ENCODE results near the gene STAB1. TPM values are rescaled to one million over a fixed set of nuclear protein-coding genes. Genes with fewer than 3 reads are reported as not detected.
A peak's percentile ranks its signal among the peaks of the same experiment; 100 is the strongest.

STAB1 gene
- total and polyA plus RNA-seq, 7 donors: 15.9 to 47.5 (median 29.0) TPM

DNA sequence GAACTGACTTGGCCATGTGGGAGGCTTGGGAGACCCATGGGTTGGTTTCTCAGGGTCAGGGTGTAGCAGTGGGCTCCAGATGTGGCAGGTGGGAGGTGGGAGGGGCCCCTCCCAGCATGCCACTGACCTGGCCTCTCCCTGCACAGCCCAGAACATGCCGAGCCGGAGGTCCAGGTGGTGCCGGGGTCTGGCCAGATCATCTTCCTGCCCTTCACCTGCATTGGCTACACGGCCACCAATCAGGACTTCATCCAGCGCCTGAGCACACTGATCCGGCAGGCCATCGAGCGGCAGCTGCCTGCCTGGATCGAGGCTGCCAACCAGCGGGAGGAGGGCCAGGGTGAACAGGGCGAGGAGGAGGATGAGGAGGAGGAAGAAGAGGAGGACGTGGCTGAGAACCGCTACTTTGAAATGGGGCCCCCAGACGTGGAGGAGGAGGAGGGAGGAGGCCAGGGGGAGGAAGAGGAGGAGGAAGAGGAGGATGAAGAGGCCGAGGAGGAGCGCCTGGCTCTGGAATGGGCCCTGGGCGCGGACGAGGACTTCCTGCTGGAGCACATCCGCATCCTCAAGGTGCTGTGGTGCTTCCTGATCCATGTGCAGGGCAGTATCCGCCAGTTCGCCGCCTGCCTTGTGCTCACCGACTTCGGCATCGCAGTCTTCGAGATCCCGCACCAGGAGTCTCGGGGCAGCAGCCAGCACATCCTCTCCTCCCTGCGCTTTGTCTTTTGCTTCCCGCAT is 7.9 kb upstream of the STAB1 start:
- ATAC-seq (no peak), DNase-seq (peak in 1 of 2 donors; percentile 13)
- Histone ChIP-seq H3K27ac (no peak overlapping the region), H3K36me3 (ENCODE audit: insufficient read depth in 1 of 2, low read depth in 1 of 2) (peaks cover 4 to 87% of the 10 kb centered on the region in 2 donors), H3K27me3 (ENCODE audit: insufficient read depth in 3 of 3, low read length in 2 of 3) (no peaks in the 10 kb centered on the region), H3K4me3 (no peak overlapping the region), H3K9me3 (no peaks in the 10 kb centered on the region), H3K4me1 (peaks cover 29% of the 10 kb centered on the region)
- WGBS, 3 donors: 87 to 89% (median 87%) methylated on average over 30 to 31 of the region's 31 CpGs
- TF ChIP-seq, protein P1, sequence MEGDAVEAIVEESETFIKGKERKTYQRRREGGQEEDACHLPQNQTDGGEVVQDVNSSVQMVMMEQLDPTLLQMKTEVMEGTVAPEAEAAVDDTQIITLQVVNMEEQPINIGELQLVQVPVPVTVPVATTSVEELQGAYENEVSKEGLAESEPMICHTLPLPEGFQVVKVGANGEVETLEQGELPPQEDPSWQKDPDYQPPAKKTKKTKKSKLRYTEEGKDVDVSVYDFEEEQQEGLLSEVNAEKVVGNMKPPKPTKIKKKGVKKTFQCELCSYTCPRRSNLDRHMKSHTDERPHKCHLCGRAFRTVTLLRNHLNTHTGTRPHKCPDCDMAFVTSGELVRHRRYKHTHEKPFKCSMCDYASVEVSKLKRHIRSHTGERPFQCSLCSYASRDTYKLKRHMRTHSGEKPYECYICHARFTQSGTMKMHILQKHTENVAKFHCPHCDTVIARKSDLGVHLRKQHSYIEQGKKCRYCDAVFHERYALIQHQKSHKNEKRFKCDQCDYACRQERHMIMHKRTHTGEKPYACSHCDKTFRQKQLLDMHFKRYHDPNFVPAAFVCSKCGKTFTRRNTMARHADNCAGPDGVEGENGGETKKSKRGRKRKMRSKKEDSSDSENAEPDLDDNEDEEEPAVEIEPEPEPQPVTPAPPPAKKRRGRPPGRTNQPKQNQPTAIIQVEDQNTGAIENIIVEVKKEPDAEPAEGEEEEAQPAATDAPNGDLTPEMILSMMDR (IDR thresholded peaks at IDR 0.05): no peak
- intact Hi-C loops (cut with DNase I): loop anchor here in 1 of 2 donors (10.0 kb wide), 1 partner anchor 188 kb away; no protein-coding TSS in a partner anchor

DNA sequence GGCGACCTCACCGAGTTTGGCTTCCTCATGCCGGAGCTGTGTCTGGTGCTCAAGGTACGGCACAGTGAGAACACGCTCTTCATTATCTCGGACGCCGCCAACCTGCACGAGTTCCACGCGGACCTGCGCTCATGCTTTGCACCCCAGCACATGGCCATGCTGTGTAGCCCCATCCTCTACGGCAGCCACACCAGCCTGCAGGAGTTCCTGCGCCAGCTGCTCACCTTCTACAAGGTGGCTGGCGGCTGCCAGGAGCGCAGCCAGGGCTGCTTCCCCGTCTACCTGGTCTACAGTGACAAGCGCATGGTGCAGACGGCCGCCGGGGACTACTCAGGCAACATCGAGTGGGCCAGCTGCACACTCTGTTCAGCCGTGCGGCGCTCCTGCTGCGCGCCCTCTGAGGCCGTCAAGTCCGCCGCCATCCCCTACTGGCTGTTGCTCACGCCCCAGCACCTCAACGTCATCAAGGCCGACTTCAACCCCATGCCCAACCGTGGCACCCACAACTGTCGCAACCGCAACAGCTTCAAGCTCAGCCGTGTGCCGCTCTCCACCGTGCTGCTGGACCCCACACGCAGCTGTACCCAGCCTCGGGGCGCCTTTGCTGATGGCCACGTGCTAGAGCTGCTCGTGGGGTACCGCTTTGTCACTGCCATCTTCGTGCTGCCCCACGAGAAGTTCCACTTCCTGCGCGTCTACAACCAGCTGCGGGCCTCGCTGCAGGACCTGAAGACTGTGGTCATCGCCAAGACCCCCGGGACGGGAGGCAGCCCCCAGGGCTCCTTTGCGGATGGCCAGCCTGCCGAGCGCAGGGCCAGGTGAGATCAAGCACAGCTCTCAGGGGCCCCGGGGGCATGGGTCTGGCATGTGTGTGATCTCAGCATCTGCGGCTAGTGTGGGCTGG is 7.1 kb upstream of the STAB1 start:
- peaks cover 4 to 87% of the 10 kb centered on the region in 2 donors for H3K36me3 ChIP-seq (ENCODE audit: insufficient read depth in 1 of 2, low read depth in 1 of 2)
- no peak overlapping the region for H3K4me3 ChIP-seq
- WGBS, 3 donors: 93 to 96% (median 95%) methylated on average over 58 to 59 of the region's 59 CpGs
- ATAC-seq: no peak
- no peaks in the 10 kb centered on the region for H3K27me3 ChIP-seq (ENCODE audit: insufficient read depth in 3 of 3, low read length in 2 of 3)
- H3K9me3 ChIP-seq: no peaks in the 10 kb centered on the region
- DNase-seq: no peak
- intact Hi-C loops (cut with DNase I): loop anchor here in 1 of 2 donors (10.0 kb wide), 1 partner anchor 187 kb away; no protein-coding TSS in a partner anchor
- peaks cover 29% of the 10 kb centered on the region for H3K4me1 ChIP-seq
- H3K27ac ChIP-seq: no peak overlapping the region
- TF ChIP-seq, protein P1 (IDR thresholded peaks at IDR 0.05): no peak

DNA sequence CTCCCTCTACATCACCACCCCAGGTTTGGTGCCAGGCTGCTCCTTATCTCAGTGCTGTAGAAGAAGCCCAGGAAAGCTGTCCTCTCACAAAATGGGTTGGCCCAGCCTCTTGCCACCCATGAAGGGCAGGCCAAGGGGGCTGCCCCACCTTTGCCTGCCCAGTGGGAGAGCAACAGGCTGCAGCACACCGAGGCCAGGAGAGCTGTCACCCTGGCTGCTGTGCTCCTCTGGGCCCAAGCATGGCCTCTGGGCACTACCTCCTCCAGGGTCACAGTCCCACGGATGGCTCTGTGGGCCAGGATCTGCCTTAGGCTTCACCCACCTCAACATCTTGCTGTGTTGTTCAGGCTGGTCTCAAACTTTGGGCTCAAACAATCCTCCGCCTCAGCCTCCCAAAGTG is 6.4 kb upstream of the STAB1 start:
- TF ChIP-seq, protein P1 (IDR thresholded peaks at IDR 0.05): no peak
- Histone ChIP-seq H3K36me3 (ENCODE audit: insufficient read depth in 1 of 2, low read depth in 1 of 2) (peaks cover 4 to 89% of the 10 kb centered on the region in 2 donors), H3K4me3 (no peak overlapping the region), H3K9me3 (no peaks in the 10 kb centered on the region), H3K27ac (no peak overlapping the region), H3K4me1 (peaks cover 23% of the 10 kb centered on the region), H3K27me3 (ENCODE audit: insufficient read depth in 3 of 3, low read length in 2 of 3) (no peaks in the 10 kb centered on the region)
- intact Hi-C loops (cut with DNase I): loop anchor here in 1 of 2 donors (10.0 kb wide), 1 partner anchor 186 kb away; no protein-coding TSS in a partner anchor
- no peak for ATAC-seq
- no peak for DNase-seq
- 89 to 97% (median 90%) methylated on average over 3 of the region's 3 CpGs for WGBS, 3 donors

GRCh38 chr3:52489453-52489852 is 5.7 kb upstream of the STAB1 start:
- H3K27ac ChIP-seq: peak overlapping the region; percentile 23
- ATAC-seq (peak in 3 of 4 donors; percentile 48 to 62 (median 54)), DNase-seq (peak in 1 of 2 donors; percentile 71)
- no peaks in the 10 kb centered on the region for H3K9me3 ChIP-seq
- peaks cover 4 to 89% of the 10 kb centered on the region in 2 donors for H3K36me3 ChIP-seq (ENCODE audit: insufficient read depth in 1 of 2, low read depth in 1 of 2)
- no peak overlapping the region for H3K4me3 ChIP-seq
- TF ChIP-seq, protein P1 (IDR thresholded peaks at IDR 0.05): no peak
- 56 to 80% (median 58%) methylated on average over 18 of the region's 18 CpGs for WGBS, 3 donors
- peaks cover 20% of the 10 kb centered on the region for H3K4me1 ChIP-seq
- intact Hi-C loops (cut with DNase I): loop anchor here in 1 of 2 donors (10.0 kb wide), 1 partner anchor 185 kb away; no protein-coding TSS in a partner anchor
- no peaks in the 10 kb centered on the region for H3K27me3 ChIP-seq (ENCODE audit: insufficient read depth in 3 of 3, low read length in 2 of 3)

Measured in psoas muscle (tissue), 8 donors.